A549 treated with AZD9567 at 1 μM for 4 hours (cell line): ENCODE data around the gene SMARCA1. TPM values are rescaled to one million over a fixed set of nuclear protein-coding genes. Genes with fewer than 3 reads are reported as not detected.

Experiments used
- total RNA-seq: library from RNA; stranded (reverse); fragments of 200-300 nt; extraction: Qiagen RNA extraction; gene quantifications from 5 replicates; pipeline ENCODE4 v1.2.3, GENCODE V29; 2022; ENCODE audit not compliant: insufficient read depth

SMARCA1 gene, protein sequence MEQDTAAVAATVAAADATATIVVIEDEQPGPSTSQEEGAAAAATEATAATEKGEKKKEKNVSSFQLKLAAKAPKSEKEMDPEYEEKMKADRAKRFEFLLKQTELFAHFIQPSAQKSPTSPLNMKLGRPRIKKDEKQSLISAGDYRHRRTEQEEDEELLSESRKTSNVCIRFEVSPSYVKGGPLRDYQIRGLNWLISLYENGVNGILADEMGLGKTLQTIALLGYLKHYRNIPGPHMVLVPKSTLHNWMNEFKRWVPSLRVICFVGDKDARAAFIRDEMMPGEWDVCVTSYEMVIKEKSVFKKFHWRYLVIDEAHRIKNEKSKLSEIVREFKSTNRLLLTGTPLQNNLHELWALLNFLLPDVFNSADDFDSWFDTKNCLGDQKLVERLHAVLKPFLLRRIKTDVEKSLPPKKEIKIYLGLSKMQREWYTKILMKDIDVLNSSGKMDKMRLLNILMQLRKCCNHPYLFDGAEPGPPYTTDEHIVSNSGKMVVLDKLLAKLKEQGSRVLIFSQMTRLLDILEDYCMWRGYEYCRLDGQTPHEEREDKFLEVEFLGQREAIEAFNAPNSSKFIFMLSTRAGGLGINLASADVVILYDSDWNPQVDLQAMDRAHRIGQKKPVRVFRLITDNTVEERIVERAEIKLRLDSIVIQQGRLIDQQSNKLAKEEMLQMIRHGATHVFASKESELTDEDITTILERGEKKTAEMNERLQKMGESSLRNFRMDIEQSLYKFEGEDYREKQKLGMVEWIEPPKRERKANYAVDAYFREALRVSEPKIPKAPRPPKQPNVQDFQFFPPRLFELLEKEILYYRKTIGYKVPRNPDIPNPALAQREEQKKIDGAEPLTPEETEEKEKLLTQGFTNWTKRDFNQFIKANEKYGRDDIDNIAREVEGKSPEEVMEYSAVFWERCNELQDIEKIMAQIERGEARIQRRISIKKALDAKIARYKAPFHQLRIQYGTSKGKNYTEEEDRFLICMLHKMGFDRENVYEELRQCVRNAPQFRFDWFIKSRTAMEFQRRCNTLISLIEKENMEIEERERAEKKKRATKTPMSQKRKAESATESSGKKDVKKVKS
- total RNA-seq = 32.3 to 50.9 TPM (median 43.9 TPM) in 5 replicates

DNA sequence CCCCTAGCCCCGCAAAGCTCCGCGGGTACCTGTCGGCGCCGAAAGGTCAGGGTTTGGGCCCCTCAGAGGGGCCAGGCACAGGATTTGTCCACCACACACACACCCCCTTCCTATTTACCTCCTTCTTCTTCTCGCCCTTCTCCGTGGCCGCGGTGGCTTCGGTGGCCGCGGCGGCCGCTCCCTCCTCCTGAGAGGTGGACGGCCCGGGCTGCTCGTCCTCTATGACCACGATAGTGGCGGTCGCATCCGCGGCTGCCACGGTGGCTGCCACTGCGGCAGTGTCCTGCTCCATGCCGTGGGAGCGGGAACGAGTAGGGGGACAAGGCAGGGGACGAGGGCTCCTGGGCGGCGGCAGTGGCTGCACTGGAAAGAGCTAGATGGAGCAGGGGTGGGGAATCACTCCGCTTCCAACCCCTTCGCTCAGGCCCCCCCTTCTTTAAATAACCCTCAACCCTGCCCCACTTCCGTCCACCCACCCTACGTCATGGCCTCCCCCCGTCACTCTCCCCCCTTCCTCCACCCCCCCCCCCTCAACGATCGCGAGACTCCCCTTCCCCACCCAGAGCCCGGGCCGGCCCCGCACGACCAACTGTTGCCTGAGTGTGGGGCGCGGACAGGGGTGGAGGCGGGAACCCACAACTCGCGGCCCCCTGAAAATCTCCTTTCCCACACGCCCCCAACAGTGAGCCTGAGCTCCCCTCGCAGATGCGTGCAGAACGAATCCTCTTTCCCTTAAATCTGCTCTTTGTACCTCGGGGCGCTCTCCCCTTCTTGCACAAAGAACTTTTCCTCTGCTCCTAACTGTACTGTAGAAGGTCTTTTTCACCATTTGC, at the start of gene SMARCA1:
SMARCA1 (minus strand) TSS at position 412 of the 833 bp plus-strand sequence; CDS start at position 292, 120 bp downstream.

DNA sequence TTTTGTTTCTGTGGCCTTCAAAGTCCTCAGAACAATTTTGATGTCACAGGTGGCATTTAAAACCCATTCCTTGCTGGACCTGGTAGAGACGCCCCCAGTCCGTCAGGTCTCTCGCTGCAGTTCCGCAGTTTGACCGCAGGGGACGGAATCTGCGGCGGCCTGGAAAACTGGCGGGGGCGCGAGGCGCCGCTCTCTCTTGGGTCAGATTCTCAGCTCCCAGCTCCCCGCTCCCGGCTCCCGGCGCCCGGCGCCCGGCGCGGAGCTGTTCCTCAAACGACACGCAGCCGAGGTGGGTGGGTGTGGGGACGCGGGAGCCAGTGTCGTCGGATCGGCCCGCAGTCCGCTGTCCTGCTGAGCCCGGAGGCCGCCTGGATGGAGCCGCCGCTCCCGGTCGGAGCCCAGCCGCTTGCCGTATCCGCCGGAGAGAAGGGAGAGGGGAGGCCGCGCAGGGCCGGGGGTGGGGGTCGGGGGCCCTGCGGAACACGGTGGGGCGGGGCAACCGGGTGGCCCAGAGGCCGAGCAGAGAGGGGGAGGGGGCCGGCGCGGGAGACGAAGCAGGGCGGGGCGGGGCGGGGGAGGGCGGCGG, 16.9 kb upstream of the SMARCA1 start, which contains the start of gene OCRL:
OCRL (plus strand) TSS at position 192 of the 586 bp plus-strand sequence; CDS start at position 373, 181 bp downstream.

Other genes starting within 250 kb of the SMARCA1 start
- 19.9 to 25.3 TPM (median 23.9 TPM) in 5 replicates for gene OCRL, start 16.8 kb upstream of the SMARCA1 start, total RNA-seq
- 0.75 to 1.2 TPM (median 0.83 TPM) in 4 of 5 replicates, not detected in the other for gene APLN, start 131.5 kb upstream of the SMARCA1 start, total RNA-seq
- gene XPNPEP2, start 215.5 kb upstream of the SMARCA1 start, total RNA-seq = not detected in 5 replicates